Stimulated activated CD4-positive, alpha-beta T cell treated with anti-CD3 and anti-CD28 coated beads, Interleukin-2, amount 100 ng/mL, for 48 hours (primary cell): Measurements from ENCODE around the gene NTM.

ENCODE experiments used
- DNase-seq, 2 donors: peaks; one replicate each; pipeline ENCODE4 v3.0.0-alpha.2; 2020

The NTM gene

GRCh38 chr11:131840545-131840944 is 470.1 kb downstream of the NTM start:
- no peak for DNase-seq

DNA sequence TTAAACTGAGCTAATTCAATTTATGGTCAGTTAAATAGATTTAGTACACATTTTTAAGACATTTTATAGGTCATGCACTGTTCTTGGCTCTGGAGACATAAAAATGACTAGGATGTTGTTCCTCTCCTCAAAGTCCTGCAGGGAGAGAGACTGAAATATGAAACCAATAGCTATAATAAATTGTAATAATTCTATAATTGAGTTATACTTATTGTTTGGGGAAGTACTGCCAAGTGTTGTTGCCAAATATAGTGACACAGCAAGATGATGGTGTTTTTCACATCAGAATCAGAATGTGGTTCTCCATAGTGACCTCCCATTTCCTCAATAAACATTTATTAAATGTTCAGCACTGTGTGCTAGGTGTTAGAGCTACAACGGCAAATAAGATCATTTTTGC is 470.6 kb downstream of the NTM start:
- no peak for DNase-seq

DNA sequence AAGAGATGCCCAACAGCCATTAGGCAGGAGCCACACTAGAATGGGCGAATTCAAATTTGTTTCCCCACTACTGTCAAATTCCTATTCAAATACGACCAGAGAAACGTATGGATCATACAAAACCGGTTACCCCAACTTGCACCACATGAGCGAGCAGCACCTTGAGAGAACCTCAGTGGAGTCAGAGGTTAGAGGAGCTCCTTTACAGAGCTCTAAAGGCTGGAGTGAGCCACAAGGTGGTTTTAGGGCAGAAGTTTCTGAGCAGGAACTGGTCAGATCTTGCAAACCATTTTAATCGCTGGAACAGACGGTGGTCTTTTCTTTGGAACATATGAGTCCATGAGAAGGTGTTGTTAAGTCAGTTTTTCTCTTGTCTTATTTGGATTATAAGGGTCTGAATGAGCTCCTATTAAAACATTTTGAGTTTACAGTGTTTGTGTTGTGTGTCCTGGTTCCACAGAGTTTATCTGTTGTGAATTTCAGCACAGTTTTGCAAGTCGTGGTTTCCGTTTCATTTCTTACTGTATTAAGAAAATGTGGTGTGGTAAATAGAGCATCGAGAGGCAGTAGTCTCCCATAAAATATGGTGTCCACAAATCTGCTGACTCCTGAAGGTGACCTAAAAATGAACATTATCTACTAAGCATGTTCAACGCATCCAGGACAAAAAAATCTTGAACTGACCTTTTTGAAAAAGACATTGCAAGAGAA is 471.7 kb downstream of the NTM start:
- DNase-seq: no peak

- no peak for DNase-seq
These were observed 474.8 kb downstream of the NTM start for GRCh38 chr11:131845255-131845654.

DNA sequence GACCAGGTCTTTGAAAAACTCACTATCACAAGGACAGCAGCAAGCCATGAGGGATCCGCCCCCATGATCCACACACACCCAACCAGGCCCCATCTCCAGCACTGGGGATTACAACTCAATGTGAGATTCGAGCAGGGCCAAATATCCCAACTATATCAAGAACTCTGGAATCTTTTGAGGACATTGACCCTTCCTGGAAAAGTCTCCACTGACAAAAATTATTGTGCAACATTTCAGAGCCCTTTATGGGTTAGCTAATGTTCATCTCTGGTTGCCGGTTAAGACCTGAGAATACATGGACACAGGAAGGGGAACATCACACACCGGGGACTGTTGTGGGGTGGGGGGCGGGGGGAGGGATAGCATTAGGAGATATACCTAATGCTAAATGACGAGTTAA is 479.1 kb downstream of the NTM start:
- no peak for DNase-seq

DNA sequence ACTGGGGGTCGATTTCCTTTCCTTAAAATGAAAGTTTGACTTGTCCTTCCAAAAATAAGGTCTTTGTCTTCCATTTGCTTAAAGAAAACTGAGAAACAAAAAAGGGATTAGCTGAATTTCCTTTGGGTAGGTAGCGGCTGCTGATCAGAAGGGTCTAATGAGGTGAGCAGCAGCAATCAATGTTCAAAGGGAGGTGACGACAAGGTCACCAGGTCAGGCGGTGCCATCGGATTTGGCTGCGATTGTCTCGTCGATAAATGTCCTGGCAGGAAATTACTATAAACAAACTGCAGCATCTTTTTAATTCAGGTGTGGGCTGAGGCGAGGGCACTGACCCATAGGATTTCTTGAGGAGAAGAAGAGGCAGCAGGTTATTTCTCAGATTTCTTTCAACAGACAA is 480.1 kb downstream of the NTM start:
- no peak for DNase-seq

DNA sequence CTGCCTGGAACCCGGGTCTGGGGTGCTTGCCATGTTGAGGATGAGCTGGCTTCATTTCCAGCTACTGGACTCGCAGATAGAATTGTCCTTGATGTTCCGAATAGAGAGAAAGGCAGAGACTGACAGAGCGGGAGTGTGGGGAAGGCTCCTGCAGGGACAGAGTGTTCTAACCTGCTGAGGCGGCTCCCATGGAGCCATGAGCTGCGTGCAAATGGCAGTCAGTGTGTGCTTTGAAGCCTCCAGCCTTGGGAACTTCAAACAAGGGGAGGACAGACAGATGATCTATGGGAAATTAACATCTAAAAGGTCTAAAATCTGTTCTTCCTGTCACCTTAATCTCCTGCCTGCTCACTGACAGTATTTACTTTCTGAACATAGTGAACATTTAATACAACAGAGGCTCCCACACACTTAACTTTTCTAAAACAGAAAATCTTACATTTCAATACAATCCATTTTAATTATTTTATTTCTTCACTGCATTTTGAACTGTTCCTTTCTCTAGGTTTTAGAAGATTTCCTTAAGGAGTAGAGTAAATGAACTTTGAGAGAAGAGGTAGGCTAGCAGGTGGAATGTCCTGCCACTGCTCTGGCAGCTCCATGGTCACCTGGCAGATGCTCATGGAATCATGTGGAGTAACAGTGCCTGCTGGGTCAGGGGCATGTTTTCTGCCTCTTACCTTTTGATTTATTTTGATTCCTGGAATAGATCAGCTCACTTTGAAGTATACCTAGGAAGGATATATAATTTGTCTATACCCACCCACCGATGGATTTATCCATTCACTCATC is 481.7 kb downstream of the NTM start:
- no peak for DNase-seq

GRCh38 chr11:131852757-131853156 is 482.3 kb downstream of the NTM start:
- no peak for DNase-seq

GRCh38 chr11:131854391-131854790 is 484.0 kb downstream of the NTM start:
- DNase-seq: no peak

DNA sequence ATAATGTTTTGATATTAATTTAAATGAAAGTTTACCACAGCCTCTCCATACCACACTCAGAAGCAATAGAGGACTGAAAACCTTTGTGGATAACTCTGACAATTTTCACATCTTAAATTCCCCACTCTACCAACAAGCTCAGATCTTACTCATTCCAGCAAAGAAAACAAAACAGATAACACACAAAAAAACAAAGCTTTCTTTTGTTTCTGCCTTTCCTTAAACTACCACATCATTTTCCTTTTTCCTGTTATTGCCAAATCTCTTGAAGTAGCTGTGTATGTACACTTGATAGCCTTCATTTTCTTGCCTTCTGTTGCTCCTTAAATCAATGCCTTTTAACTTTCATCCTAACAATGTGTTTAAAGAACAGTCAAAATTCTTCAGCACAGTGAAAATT is 484.9 kb downstream of the NTM start:
- DNase-seq: no peak

DNA sequence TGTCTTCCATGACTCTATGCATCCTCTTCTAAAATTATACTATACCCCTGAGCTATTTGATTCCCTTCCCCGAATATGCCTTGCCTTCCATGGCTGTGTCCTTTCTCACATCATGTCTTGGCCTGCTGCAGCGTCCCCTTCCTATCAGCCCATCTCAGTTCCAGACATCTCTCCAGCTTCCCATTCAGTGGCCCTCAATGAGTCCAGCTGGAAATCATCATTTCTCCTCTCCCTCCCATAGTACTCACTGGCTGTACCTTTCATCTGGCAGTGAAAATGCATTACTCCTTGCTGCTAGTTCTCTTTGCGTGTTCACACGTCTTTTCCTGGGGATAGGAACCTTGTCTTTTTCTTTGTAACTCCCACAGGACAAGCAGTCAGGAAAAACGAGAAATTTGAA is 486.8 kb downstream of the NTM start:
- no peak for DNase-seq

DNA sequence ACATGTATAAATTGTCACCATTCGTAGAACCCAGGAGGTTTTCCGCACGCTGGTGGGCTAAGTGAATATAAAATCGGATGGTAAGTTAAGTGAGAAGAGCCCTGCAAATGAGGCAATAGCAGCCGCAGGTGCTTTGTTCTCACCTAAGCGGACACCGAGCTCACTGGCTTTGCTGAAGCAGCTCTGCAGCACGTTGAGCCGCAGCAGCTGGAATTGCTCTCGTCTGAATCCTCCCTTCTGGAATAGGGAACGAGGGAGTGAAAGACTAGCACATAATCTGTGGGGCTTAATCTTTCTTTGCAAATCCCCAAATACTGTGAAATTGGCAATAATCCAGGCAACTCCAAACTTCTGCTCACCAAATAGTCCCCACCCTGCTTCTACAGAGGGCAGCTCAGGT is 488.1 kb downstream of the NTM start:
- no peak for DNase-seq

GRCh38 chr11:131859538-131860210 is 489.3 kb downstream of the NTM start:
- no peak for DNase-seq

- DNase-seq: no peak
These were observed 493.8 kb downstream of the NTM start for GRCh38 chr11:131864228-131864627.

DNA sequence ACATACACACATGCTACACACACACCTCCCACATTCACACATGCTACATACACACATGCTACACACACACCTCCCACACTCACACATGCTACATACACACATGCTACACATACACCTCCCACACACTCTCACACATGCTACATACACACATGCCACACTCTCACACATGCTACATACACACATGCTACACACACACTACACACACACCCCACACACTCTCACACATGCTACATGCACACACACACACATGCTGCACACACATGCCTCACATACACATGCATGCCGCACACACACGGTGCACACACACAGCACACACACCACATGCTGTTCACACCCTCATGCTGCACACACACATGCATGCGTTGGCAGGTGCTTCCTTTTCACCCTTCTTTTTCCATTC is 495.4 kb downstream of the NTM start:
- DNase-seq: no peak

DNA sequence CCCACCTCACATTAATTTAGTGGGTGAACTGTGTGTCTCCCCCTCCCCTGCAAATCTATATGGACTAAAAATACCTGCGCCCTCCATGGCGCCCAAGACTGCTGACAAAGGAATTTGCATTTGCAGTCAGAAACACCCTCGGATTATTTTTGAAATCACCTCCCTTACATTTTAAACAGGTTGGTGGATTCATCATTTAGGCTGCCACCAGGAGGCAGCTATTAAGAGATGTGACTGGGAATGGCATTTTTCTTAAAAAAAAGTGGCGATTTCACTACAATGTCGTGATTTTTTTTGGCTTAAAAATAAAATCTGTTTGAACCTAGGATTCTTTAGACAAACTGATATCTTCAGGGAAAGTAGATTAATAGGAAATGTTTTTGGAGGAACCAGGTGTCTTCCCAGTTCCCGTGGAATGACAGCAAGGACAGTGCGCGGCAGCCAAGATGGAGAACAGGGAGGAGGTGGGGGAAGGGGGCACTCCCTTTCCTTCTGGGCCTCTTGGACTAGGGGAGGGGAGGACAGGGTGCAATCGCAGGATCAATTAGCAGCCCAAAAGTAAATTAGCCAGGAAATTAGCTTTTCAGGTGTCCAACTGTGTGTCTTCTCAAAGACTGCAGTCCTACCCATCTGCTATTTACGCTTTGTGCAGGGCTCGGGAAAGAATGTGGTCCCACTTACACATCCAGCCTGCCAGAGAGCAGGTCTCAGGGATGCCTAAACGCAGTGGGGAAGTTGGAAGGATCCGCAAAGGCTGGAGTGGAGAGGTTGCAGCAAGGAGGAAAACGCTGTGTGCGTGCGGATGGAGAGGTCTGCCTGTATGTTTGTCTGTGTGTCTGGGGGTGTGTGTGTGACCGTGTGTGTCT is 496.4 kb downstream of the NTM start:
- DNase-seq: no peak

DNA sequence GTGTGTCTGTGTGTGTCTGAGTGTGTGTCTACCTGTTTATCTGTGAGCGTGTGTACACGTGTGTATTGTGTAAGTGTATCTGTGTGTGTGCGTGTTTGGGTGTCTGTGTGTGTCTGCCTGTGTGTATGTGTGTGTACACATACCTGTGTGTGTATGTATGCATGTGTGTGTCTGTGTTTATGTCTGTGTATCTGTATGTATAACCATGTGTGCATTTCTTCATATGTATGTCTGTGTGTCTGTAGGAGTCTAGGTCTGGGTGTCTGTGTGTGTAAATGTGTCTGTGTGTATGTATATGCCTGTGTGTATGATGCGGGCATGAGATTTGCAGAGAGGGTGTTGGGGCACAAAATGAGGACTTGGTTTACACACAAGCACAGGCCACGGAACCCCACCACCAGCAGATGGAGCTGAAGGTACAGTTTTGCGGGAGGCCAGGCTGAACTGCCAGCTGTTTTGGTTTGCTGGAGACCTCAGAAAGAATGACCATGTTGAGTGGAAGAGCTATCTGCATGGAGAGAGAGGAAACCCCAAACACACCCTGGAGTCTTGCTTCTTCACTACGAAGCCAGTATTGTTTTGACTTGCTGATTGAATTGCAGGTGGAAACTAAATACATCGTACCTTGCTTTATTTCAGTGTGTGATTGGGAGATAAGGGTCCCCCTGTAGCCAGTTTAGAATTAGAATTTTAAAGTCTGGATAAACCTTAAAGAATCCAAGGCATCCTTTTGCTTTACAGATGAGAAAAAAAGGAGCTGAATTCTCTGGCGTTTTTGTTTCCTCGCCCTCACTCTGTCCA is 497.2 kb downstream of the NTM start:
- DNase-seq: no peak

GRCh38 chr11:131868629-131869507 is 498.5 kb downstream of the NTM start:
- DNase-seq: no peak

- no peak for DNase-seq
These were observed 499.9 kb downstream of the NTM start for GRCh38 chr11:131870305-131870704.

DNA sequence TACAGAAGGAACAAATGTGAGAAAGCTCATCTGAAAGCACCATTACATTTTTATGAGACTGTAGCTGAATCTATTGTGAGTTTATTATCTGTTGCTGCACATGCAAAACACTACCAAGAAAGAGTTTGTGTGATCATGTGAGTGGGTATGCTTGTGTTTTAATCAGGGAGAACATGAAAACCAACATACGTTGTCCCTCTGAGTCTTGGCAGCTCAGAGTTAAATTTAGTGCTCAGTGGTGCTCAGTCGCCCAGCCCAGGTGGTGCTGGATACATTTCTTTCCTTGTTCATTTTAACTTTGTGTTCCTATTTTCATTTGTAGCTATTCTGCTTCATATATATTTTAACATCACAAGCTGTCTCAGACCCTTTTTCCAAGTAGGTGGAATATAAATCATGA is 500.6 kb downstream of the NTM start:
- no peak for DNase-seq

DNA sequence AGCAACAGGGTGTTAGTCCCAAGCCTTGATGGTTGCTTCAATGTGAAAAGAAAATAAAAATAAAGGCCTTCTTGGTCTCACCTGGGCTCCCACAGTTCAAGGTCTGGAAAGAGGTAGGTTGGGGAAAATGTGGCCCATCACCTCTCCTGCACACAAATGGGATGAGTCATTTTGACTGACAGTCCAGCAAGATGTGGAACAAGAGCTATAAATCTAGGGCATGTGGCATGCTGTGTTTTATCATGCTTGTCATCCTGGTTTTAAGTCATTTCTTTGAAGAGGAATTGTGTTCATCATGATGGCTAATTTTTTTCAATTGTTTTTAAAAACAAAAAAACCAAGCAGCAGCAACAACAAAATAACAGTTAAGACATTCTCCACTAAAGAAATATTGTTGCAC is 503.7 kb downstream of the NTM start:
- DNase-seq: no peak
